ENCODE measurements around the gene RAD51B. TPM values are rescaled to one million over a fixed set of nuclear protein-coding genes. Genes with fewer than 3 reads are reported as not detected.

The RAD51B gene
- total RNA-seq, 1 experiment from 2014 or later = 16.7 TPM

GRCh38 chr14:68367536-68367935 lies 548.0 kb downstream of the RAD51B start:
- H2AK5ac ChIP-seq (ENCODE audit: insufficient read length, low read length) = no peak overlapping the region
- TF ChIP-seq CTCF (conservative IDR thresholded peaks at IDR 0.05) = no peak
- no peak overlapping the region for H4K5ac ChIP-seq (ENCODE audit: insufficient read length, low read depth, low read length)
- no peak overlapping the region for H3K27ac ChIP-seq (ENCODE audit: insufficient read length, low read depth, low read length)
- no peak overlapping the region for H4K91ac ChIP-seq (ENCODE audit: insufficient read length, low read depth, low read length)
- H3K56ac ChIP-seq (ENCODE audit: insufficient read length, low read depth, low read length) = no peak overlapping the region
- H2BK15ac ChIP-seq (ENCODE audit: low read depth, low read length) = no peak overlapping the region
- no peak overlapping the region for H3T11ph ChIP-seq (ENCODE audit: low read length)
- H3K4me3 Mint-ChIP-seq = no peak overlapping the region
- H3K36me3 Mint-ChIP-seq (ENCODE audit: insufficient read depth in 1 of 3, low read depth in 3 of 3) = no peaks in the 10 kb centered on the region
- H3K9me3 ChIP-seq (ENCODE audit: control insufficient read depth, low read depth, low read length) = no peaks in the 10 kb centered on the region
- no peaks in the 10 kb centered on the region; the same call in 1 of the 2 replicates for H3K27me3 ChIP-seq (ENCODE audit: insufficient read depth, low read length)
- H3K4me1 ChIP-seq (ENCODE audit: insufficient read depth, low read length) = peaks cover 6% of the 10 kb centered on the region; the same call in 1 of the 2 replicates
- DNase-seq = no peak
- no peak overlapping the region for H2BK120ac ChIP-seq (ENCODE audit: low read depth, low read length, poor library complexity, severe bottlenecking)
- H3K14ac ChIP-seq (ENCODE audit: insufficient read depth, low read length) = no peak overlapping the region
- no peak overlapping the region for H2BK20ac ChIP-seq (ENCODE audit: low read depth, low read length, poor library complexity, severe bottlenecking)
- H3K4me1 Mint-ChIP-seq = peaks cover 31 to 36% of the 10 kb centered on the region in 2 experiments
- H3K23me2 ChIP-seq (ENCODE audit: insufficient read length, low read depth, low read length, poor library complexity, severe bottlenecking) = no peaks in the 10 kb centered on the region
- peaks cover 52% of the 10 kb centered on the region for H3K27me3 Mint-ChIP-seq (ENCODE audit: low read depth)
- no peak overlapping the region for H2AFZ ChIP-seq (ENCODE audit: low read length)
- no CpG with 5 or more reads among the region's 5 CpGs for WGBS (ENCODE audit: extremely low coverage, insufficient read length, low lambda C conversion rate)
- H2BK12ac ChIP-seq (ENCODE audit: insufficient read length, low read depth, low read length) = no peak overlapping the region
- H4K8ac ChIP-seq (replicated peaks; ENCODE audit: insufficient read length, low read depth, low read length) = no peak overlapping the region
- H3K9me3 Mint-ChIP-seq = no peaks in the 10 kb centered on the region
- H3K27ac Mint-ChIP-seq = no peak overlapping the region
- H3K18ac ChIP-seq (ENCODE audit: insufficient read length, low read depth, low read length) = no peak overlapping the region
- H3K9ac ChIP-seq (ENCODE audit: extremely low read depth, insufficient read length, low read length) = no peak overlapping the region
- no peaks in the 10 kb centered on the region for H3K79me2 ChIP-seq (ENCODE audit: insufficient read depth, low read length)
- no peaks in the 10 kb centered on the region for H3K79me1 ChIP-seq (ENCODE audit: insufficient read depth, low read depth, low read length, poor library complexity, severe bottlenecking)
- no peaks in the 10 kb centered on the region for H4K20me1 ChIP-seq (ENCODE audit: control insufficient read depth, insufficient read depth, insufficient read length)
- H3K4ac ChIP-seq (ENCODE audit: low read depth, low read length) = no peak overlapping the region
- H3K4me2 ChIP-seq (ENCODE audit: insufficient read depth, insufficient read length, low read length) = no peak overlapping the region
- no peak overlapping the region for H3K23ac ChIP-seq (ENCODE audit: insufficient read length, low read depth, low read length)
- H2BK5ac ChIP-seq (ENCODE audit: insufficient read length, low read length) = no peak overlapping the region
